HL-60 (cell line): ENCODE results near the gene FAM43B.

Experiments used
- POLR2AphosphoS5 ChIP-seq: IDR thresholded peaks from 2 replicates; pipeline ENCODE4 v1.6.1; 2012; ENCODE audit warnings: low read depth
- REST ChIP-seq: IDR thresholded peaks from 2 replicates; pipeline ENCODE4 v1.6.1; 2012; ENCODE audit warnings: low read depth; ENCODE audit not compliant: insufficient replicate concordance
- SPI1 ChIP-seq: IDR thresholded peaks from 2 replicates; pipeline ENCODE4 v1.6.1; 2012; ENCODE audit warnings: low read depth, mild to moderate bottlenecking, borderline replicate concordance
- TF ChIP-seq, protein P1 (sequence below): IDR thresholded peaks from one replicate; pipeline ENCODE4 v1.5.1; 2011; ENCODE audit warnings: low read length, control low read depth, inconsistent platforms; ENCODE audit not compliant: insufficient read depth

DNA sequence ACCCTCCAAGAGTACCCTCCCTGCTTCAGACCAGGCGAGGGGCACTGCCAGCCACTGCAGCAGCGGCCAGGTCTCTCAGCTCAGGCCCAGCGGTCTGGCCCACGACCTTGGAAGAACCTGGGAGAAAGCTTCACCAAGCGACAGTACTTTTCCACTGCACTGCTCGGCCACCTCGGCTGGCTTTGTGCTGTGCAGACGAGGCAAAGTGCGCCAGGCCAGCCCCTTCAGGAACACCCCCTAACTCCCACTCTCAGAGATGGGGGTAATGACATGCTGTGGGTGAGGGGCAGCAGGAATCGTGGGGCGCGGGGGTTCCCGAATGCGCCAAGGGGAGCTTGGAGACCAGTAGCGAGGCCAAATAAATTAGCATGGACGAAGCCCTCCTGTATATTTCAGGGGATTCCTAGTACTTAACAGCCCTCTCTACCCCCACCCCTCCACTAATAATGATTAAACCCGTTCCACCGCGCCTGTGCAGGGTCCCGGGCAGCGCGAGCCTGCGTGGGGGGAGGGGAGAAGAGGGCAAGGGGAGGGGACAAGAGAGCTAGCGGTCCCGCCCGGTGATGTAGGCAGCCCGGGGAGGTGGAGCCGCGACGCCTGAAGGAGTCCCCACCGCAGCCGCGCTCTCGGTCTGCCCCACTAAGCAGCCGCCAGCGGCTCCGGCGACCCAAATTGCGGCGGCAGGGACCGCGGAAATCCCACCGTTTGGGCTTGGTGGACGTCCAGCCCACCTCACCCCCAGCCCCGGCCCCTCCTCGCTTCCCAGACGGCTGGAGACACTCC lies at the start of gene FAM43B:
- TF ChIP-seq, protein P1, sequence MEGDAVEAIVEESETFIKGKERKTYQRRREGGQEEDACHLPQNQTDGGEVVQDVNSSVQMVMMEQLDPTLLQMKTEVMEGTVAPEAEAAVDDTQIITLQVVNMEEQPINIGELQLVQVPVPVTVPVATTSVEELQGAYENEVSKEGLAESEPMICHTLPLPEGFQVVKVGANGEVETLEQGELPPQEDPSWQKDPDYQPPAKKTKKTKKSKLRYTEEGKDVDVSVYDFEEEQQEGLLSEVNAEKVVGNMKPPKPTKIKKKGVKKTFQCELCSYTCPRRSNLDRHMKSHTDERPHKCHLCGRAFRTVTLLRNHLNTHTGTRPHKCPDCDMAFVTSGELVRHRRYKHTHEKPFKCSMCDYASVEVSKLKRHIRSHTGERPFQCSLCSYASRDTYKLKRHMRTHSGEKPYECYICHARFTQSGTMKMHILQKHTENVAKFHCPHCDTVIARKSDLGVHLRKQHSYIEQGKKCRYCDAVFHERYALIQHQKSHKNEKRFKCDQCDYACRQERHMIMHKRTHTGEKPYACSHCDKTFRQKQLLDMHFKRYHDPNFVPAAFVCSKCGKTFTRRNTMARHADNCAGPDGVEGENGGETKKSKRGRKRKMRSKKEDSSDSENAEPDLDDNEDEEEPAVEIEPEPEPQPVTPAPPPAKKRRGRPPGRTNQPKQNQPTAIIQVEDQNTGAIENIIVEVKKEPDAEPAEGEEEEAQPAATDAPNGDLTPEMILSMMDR: no peak
- no peak for TF ChIP-seq POLR2AphosphoS5
- TF ChIP-seq REST: no peak
- no peak for TF ChIP-seq SPI1
